GM19452 (cell line): Measurements from ENCODE around the gene NMNAT3.

Source experiments
- ATAC-seq: cut with Tn5 transposase; IDR thresholded peaks from one replicate; pipeline ENCODE4 v1.9.1; 2021; ENCODE audit not compliant: unreplicated experiment

NMNAT3 gene

DNA sequence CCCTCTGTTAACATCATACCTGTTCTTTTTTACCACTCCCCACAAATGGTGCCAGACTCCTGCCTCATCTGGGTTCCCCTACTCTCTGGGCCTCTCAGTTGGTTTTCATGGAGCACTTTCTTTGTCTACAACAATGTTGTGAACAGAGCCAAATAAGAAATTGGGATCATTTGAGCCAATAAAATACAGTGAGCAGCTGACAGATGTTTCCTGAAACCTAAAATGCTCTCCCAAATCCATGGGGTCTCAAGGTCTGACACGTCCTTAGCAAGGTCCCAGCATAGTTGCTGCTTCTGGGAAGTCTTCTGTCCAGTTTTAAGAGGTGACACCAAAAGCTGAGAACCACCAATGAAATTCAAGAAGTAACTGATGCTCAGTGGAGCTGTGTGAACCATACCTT is 1.7 kb downstream of the NMNAT3 start:
- no peak for ATAC-seq

DNA sequence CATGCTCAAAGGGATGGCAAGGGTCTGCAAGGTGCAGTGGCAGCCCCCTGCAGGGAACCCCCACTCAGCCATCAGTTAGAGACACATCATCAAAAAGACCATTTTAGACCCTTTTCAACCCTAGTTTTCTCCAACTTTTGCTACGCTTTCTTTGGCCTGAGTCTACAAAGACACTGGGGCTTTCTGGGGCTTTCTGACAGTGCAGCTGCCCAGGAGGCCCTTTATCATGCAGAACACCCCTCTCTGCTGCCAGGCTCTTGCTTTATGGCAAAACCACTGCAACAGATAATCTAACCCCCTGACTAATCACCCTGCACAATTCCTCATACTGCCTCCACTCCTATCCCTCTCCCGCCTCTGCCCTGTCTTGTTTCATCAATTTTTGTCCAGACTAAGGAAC is 2.4 kb downstream of the NMNAT3 start:
- ATAC-seq = no peak

DNA sequence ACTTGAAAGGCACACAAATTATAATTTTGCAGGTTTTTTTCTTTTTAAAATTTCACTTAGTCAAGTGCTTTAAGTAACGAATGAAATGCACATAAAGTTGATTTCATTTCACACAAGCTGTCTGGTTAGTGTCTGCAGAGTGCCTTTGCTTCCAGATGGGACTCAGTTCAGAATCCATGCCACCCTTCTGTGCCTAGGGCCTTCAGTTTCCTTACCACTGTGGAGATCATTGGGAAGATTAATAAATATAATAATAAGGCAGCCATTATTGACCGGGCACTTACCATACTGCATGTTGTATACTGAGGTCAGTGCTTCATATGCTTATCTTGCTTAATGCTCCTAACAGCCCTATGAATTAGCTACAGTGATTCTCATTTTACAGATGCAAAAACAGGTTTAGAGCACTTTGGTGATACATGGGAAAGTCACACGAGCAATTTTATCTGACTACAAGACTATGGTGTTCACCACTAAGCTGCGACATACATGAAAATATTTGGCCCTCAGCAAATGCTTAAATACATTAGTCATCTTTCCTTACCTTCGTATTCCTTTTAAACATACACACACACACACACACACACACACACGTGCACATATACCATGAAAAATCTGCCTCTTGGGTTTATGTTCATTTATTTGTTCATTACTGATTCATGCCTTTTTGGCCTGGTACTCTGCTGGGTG is 3.1 kb downstream of the NMNAT3 start:
- ATAC-seq = no peak

DNA sequence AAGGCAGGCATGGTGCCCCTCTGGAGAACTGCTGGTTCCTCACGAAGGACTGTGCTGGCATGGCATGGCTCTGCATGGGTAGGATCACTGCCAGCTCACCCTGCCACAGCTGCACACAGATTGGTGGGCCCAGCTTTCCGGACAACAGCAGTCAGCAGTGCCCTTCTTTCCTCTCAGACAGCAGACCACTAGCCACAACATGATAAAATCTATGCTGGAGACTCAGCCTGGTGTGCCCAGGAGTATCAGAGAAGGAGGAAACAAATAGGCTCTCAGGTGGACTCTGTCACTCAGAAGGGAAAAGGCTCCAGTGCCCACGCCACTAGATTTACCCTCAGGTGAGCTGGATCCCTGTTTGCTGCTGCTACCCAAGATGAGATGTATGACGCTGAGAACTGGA is 4.9 kb downstream of the NMNAT3 start:
- ATAC-seq = no peak

DNA sequence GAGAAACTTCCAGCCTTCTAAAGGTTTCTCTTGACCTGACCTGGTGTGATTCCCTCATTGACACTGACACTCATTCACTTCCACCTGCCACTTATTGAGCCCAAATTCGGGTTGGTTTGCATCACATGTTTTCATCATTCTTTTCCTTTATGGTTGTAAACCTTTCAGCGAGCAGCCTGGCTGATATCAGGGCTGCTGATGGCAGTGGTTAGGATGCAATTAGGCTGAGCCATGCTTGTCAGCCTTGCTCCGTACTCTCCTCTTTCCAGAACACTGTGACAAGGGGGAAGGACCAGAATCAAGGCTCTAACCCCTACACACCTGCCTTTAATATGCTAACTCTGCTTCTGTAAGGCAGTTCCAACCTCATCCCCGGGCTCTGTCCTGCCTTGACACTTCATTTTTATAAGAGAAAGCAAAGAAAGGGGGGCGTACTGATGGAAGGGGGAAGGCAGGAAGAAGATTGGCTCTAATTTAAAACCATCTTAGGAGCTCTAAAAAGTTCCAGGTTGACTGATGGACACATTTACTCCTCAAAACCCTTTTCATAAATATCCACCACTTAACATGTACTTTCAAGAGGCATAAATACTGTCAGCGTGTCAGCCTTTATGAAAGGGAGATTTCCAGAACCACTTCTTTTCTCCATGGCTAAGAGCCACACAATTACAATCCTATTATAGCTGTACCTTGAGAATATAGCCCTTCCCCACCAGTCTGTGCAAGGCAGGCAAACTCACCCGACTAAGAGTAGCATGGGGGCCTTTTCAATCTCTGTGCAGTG is 5.7 kb downstream of the NMNAT3 start:
- ATAC-seq = no peak

DNA sequence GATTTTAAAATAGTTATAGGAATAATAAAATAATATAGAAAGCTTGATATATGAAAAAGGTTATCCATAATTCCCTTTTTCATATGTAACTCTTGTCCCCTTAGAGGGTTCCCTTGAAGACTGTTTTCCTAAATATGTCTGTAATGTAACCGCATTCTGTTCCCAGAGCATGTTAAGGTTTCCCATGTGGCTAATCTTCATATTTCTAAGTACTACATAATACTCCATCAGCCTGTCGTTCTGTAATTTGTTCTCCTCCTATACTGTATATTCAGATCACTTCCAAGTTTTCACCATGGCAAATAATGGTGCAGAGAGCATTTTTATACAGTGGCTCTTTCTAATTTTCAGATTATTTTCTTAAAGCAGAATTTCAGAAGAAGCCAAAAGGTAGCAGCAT is 6.7 kb downstream of the NMNAT3 start:
- no peak for ATAC-seq

DNA sequence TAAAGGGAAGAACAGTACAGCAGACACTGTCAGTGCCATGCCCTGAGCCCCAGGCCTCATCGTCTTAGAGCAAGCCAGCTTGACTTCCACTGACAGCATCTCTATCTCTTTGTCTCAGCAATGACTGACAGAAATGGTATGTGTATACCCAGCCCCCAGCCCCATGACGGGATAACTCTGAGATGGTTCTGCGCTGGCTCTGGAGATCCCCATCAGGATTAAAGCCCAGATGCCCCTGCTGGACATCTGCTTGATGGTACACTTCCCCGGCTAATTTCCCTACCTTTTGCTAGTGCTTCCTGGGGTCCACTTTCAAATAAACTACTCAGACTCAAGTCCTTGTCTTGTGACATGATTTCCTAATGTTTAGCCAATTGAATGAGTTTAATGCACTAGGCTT is 7.6 kb downstream of the NMNAT3 start:
- no peak for ATAC-seq

DNA sequence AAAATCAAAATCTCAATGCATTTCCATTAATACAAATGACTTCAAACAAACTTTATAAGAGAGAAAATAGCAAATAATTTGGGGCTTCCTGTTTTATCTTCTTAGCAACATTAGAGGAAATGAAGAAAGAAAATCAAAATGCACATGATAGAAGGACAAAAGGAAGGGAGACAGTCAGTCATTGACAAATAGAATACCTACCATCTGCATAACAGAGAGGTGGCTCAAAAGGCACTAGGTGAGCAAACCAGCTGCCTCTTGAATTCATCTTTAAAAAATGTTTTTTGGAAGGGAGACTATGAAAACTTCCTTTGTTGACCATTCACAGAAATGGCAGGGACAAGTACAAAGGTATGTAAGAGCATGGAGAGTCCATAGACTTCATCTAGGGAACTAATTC is 9.4 kb downstream of the NMNAT3 start:
- no peak for ATAC-seq

DNA sequence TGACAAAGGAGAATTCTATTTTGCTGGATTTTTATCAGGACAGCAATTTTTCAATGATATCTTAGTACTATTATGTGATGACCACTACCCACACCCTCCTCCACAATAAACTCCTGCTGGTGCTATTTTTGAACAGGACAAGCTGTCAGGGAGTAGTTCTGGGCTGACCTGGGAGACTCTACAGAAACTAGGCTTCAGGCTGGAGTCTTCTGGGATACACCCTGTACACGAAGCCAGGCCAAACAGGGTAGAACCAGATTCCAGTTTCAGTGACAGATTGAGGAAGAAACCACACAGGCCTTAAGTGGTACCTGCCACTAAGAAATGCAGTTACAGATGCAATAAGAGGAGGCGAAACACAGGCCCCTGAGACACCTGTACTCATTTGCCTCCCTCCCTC is 12.8 kb downstream of the NMNAT3 start:
- no peak for ATAC-seq

DNA sequence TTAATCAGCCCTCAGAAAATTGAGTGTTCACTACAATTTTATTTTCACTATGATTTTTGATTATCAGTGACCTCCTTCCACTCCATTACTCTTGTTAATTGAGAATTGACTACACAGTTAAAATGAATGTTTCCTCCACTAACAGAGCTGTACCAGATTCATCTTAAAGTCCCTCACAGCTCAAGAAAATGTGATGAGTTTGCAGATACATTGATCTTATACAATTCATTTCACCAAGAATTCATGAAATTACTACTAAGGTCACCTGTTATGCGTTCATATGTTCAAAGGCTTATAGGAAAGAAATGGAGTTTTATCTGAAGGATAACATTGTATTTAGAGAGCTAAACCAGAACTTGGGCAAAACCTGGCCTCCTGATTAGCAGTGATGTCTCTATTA is 17.5 kb downstream of the NMNAT3 start:
- no peak for ATAC-seq

DNA sequence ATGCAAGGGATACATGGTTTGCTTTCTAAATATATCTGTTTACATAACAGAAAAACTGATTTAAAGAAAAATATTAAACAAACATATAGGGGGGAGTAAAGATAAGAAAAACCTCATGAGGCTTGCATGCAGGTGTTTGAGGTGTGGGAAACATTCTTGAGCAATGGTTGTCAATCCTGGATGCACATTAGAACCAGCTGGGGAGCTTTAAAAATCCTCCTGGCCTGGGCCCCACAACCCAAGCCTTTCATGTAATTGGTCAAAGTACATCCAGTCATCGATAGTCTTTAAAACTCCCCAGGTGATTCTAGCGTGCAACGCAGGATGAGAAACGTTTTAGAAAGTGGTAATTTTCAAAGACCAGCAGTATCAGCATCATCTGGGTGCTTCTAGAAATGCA is 18.3 kb downstream of the NMNAT3 start:
- no peak for ATAC-seq

DNA sequence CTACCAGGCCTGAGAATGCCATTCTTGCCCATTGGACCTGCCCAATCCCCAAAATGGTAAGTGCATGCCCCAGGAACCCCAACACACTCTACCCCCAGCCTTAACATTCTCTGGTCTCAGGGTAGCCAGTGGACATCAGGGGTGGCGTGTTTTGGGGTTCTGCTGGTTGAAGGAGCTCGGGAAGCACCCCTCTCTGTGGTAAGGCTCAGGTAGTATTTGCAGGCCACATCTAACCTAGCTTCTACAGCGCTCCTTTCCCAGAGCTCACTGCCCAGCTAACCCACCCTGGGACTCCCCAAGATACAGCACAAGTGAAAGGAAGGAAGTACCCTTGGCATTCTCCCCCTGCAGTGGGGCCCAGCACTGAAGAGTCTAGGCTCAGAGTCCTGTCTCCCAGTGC is 19.8 kb downstream of the NMNAT3 start:
- ATAC-seq = no peak

DNA sequence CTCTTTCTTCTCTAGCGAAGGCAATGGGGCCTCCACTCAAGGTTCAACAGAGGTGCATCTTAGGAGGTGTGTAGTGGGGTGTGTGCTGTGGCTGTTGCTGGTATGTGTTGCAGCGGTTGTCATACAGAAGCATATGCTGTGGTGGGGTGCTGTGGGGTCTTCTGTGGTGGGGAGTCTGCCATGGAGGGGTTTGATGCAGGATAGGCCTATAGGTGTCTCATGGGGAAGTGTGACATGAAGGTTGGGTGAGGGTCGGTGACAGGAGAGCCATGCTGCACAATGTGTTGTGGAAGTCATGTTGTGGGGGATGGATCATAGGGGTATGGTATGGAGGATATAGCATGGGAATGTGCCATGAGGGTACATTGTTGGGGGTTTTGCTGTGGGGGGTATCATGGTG is 20.3 kb downstream of the NMNAT3 start:
- no peak for ATAC-seq

DNA sequence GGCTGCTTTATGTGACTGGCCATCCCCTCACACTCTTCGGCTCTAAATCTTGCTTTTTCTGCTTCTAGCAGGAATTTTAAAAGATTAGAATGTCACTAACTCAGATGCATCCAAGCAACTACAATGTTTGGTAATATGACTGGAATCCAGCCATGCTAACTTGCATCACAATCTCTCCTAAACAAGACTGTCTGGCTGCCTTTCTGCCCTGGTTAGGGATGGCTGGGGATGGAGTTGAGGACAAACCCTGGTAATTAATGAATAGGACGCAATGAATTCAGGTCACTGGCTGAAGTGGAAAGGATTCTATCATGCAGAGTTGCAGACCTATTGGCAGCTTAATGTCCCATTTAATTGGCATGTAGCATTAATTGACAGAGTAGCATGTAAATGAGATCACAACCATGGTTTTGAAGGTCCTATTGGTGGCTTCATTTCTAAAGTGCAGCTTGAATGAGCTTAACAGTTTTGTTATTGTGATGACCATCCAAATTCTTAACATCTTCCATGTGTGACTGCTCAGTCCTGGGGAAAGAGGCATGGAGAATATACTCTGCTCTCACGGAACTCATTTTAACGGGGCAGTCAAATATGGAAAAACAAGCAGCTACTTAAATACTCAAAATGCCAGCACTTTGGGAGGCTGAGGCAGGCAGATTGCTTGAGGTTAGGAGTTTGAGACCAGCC is 21.7 kb downstream of the NMNAT3 start:
- ATAC-seq = no peak

DNA sequence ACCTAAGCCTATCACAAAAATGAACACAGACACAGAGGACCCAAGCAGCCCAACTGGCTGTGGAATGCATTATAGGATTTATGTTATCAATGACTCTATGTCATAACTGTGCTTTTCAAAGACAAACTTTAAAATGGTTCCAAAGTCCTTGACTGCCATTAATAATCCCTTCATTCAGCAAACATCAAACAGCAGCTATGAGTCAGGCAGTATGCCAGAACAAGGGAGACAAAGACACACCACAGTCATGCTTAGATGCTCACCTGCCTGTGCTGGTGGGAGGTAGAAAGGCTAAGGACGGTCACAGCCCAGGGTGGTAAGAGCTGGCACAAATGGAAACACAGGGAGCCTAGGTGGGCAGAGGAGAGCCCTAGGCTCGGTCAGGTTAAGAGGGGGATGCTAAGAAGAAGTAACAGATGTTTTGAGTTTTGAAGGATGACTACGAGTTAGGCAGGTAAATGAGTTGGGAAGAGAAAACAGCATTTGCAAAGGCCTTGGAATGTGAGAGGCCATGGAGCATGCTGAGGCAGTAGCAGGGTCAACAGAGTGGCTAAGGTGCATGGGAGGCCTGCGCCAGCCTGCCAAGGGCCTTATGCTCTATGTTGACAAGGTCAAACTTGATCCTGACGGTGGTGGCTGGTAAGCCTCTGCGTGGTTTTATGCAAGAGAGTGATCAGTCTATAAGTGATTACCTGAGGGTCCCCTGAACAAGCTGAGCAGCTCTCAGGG is 23.0 kb downstream of the NMNAT3 start:
- no peak for ATAC-seq

DNA sequence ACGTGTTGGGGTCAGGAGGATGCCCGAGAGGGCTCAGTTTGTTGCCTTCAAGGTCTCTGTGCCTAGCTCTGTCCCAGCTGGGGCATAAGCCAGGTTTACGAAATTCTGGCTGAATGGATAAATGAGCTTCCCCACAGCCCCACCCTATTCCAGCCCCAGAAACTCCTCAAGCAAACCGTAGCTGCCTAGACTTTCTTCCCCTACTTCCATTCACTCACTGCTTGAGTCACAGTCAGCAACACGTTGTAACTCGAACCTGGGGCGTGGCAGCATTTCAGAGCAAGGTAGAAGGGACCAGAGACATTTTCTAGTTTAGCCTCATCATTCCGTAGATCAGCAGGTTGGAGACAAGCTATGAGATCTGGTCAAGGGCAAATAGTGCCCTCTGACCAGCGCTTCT is 24.2 kb downstream of the NMNAT3 start:
- no peak for ATAC-seq

DNA sequence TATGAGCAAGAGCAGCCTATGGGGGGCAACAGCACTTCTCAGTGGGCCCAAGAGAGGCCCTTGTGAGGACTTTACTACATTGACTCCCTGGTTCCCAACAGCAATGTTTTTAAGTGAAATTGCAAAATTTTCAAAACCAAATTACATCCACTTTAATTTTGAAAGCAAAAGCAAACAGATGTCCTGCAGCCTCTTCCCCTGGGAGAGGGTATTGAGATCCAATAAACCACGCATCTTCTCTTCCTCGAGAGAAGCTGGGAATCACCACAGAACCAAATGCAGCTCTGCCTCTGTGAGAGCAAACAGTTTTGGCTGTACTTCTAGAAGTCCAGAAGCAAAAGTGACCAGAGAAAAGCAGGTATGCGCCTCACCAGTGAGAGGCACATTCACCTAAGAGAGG is 25.2 kb downstream of the NMNAT3 start:
- ATAC-seq = no peak

DNA sequence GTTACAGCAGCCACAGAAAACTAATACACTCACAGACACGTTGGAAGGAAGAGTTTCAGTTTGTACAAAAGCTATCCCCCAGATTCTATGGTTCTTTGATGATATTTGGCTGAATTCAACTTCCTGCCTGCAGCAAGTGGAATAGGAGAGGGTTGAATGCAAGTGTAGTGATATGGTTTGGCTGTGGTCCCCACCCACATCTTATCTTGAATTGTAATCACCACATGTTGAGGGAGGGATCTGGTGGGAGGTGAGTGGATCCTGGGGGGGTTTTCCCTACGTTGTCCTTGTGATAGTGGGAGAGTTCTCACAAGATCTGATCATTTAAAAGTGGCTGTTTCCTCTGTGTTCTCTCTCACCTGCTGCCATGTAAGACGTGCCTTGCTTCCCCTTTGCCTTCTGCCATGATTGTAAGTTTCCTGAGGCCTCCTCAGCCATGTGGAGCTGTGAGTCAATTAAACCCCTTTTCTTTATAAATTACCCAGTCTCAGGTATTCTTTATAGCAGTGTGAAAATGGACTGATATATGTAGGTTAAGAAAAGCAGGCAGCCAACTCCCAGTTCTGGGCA is 29.8 kb downstream of the NMNAT3 start:
- no peak for ATAC-seq

DNA sequence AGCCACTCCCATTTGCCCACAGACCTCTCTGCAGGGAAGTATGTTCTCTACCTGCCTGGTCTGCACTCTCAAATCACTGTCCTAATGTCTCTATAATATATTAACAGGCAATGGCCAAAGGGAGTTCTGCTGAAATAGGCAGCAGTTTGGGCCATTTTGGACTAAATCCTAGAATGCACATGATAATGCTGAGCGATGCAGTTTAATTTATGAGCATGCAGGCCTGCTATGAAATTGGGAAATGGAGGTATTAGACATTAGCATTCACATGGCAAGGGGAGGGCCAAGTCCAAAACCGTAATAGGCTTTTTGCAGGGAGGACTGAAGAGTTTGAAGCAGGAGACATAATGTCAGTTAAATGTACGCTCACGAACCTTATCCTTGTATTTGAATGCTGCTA is 31.3 kb downstream of the NMNAT3 start:
- ATAC-seq = no peak

DNA sequence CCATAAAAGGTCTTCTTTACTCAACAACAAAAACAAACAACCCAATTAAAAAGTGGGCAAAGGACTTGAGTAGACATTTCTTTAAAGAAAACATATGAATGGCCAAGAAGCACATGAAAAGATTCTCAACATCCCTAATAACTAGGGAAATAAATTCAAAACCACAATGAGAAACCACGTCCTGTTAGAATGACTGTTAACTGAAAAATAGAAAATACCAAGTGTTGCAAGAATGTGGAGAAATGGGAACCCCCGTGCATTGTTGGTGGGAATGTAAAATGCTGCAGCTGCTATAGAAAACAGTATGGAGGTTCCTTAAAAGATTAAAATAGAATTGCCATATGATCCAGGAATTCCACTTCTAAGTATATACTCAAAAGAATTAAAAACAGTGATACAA is 34.8 kb downstream of the NMNAT3 start:
- no peak for ATAC-seq

DNA sequence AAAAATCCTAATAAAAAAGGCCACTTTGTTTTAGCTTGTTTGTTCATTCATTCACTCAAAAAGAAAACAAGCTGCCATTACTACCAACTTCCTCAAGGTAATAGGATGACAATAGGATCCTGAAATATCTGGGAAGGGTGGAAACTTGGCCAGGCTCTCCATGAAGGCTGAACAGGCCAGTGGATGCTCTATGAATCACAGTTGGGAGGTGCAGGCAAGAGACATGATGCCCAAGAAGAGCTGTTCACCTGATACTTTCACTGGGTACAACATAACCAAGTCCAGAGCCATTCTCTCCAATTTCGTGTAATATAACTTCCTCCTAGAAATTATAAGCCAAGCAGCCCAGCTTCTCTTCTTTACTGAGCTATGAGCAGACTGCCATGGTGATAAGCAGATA is 37.3 kb downstream of the NMNAT3 start:
- ATAC-seq = no peak
